ENCODE data around the gene ZMIZ1. TPM values are rescaled to one million over a fixed set of nuclear protein-coding genes. Genes with fewer than 3 reads are reported as not detected.
"Not testable (repeated sequence)": the region's sequence is repeated elsewhere in the genome, so short reads cannot be mapped to it uniquely, and the experiment has no call there.

Gene ZMIZ1
- total and polyA plus RNA-seq, 4 donors, result 3.9 to 19.1 (median 9.8) TPM

DNA sequence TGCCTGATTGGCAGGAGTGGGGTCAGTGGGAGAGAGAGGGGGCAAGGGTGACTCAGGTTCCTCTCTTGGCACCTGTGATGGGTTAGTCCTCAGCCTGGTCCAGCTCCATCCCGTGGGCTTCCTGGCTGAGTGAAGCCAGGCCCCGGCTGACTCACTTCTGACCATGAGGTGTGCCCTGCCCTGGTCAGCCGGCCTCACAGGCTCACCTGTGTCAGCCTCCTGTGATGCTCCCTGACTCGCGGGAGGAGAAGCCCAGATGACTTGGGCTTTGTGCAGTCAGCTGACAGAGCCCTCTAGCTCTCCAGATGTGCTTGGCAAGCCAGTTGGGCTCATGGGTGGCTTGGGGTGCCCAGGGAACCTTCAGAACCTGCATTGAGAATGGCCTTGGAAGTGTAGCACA, 262.5 kb downstream of the ZMIZ1 start:
- no peak overlapping the region for H3K27ac ChIP-seq (ENCODE audit: low read depth in 1 of 2, low read length in 2 of 2)
- no peaks in the 10 kb centered on the region for H3K9me3 ChIP-seq (ENCODE audit: control insufficient read depth in 4 of 4, low read length in 3 of 4)
- no peaks in the 10 kb centered on the region for H3K36me3 ChIP-seq (ENCODE audit: control insufficient read depth in 4 of 4, insufficient read depth in 3 of 4, low read depth in 1 of 4, low read length in 3 of 4)
- H3K9ac ChIP-seq (ENCODE audit: low read depth in 1 of 2, low read length in 2 of 2), result no peak overlapping the region
- H3K27me3 ChIP-seq (ENCODE audit: control insufficient read depth in 4 of 4, insufficient read depth in 4 of 4, low read length in 3 of 4), result no peaks in the 10 kb centered on the region
- TF ChIP-seq RAD21 (IDR thresholded peaks at IDR 0.05), result no peak
- TF ChIP-seq, protein P1, sequence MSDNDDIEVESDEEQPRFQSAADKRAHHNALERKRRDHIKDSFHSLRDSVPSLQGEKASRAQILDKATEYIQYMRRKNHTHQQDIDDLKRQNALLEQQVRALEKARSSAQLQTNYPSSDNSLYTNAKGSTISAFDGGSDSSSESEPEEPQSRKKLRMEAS (IDR thresholded peaks at IDR 0.05), result no peak
- TF ChIP-seq, protein P2, sequence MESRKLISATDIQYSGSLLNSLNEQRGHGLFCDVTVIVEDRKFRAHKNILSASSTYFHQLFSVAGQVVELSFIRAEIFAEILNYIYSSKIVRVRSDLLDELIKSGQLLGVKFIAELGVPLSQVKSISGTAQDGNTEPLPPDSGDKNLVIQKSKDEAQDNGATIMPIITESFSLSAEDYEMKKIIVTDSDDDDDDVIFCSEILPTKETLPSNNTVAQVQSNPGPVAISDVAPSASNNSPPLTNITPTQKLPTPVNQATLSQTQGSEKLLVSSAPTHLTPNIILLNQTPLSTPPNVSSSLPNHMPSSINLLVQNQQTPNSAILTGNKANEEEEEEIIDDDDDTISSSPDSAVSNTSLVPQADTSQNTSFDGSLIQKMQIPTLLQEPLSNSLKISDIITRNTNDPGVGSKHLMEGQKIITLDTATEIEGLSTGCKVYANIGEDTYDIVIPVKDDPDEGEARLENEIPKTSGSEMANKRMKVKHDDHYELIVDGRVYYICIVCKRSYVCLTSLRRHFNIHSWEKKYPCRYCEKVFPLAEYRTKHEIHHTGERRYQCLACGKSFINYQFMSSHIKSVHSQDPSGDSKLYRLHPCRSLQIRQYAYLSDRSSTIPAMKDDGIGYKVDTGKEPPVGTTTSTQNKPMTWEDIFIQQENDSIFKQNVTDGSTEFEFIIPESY (IDR thresholded peaks at IDR 0.05), result no peak
- no peak for DNase-seq (ENCODE audit: low spot score)
- H3K4me1 ChIP-seq (ENCODE audit: control insufficient read depth in 4 of 4, insufficient read depth in 4 of 4, low read length in 3 of 4), result peaks cover 9 to 20% (median 16%) of the 10 kb centered on the region in 4 donors
- WGBS, result 98% methylated on average over 5 of the region's 5 CpGs
- H3K4me3 ChIP-seq (ENCODE audit: low read depth in 1 of 3, low read length in 3 of 3), result no peak overlapping the region

DNA sequence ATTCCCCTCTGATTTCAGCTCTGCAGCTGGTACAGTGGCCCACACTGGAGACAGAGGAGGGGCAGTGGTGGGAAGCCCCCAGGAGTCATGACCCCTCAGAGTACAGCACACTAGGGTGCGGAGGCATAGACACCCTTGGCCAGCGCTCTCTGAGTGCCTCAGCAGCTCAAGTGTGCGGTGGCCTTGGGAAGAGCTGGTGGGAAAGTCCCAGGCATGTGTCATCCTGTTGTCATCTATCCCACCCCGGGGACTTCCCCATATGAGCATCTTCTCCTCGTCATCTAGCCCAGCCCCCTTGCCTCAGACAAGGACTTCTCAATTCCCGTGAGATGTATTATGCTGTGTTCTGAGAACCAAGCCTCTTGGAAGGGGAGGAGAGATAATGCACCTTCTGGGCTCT, 262.9 kb downstream of the ZMIZ1 start:
- TF ChIP-seq FOXA1 (IDR thresholded peaks at IDR 0.05) (no peak), HNF4G (IDR thresholded peaks at IDR 0.05) (no peak), HNF4A (conservative IDR thresholded peaks at IDR 0.05) (no peak)
- TF ChIP-seq, protein P3, sequence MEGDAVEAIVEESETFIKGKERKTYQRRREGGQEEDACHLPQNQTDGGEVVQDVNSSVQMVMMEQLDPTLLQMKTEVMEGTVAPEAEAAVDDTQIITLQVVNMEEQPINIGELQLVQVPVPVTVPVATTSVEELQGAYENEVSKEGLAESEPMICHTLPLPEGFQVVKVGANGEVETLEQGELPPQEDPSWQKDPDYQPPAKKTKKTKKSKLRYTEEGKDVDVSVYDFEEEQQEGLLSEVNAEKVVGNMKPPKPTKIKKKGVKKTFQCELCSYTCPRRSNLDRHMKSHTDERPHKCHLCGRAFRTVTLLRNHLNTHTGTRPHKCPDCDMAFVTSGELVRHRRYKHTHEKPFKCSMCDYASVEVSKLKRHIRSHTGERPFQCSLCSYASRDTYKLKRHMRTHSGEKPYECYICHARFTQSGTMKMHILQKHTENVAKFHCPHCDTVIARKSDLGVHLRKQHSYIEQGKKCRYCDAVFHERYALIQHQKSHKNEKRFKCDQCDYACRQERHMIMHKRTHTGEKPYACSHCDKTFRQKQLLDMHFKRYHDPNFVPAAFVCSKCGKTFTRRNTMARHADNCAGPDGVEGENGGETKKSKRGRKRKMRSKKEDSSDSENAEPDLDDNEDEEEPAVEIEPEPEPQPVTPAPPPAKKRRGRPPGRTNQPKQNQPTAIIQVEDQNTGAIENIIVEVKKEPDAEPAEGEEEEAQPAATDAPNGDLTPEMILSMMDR (IDR thresholded peaks at IDR 0.05; ENCODE audit: low read depth, low read length, missing input control), result no peak
- TF ChIP-seq, protein P4, sequence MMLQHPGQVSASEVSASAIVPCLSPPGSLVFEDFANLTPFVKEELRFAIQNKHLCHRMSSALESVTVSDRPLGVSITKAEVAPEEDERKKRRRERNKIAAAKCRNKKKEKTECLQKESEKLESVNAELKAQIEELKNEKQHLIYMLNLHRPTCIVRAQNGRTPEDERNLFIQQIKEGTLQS (IDR thresholded peaks at IDR 0.05), result no peak
- TF ChIP-seq, protein P2 (IDR thresholded peaks at IDR 0.05), result no peak
- no peaks in the 10 kb centered on the region for H3K9me3 ChIP-seq (ENCODE audit: control insufficient read depth in 4 of 4, low read length in 3 of 4)
- no peaks in the 10 kb centered on the region for H3K36me3 ChIP-seq (ENCODE audit: control insufficient read depth in 4 of 4, insufficient read depth in 3 of 4, low read depth in 1 of 4, low read length in 3 of 4)
- H3K27me3 ChIP-seq (ENCODE audit: control insufficient read depth in 4 of 4, insufficient read depth in 4 of 4, low read length in 3 of 4), result no peaks in the 10 kb centered on the region
- H3K4me3 ChIP-seq (ENCODE audit: low read depth in 1 of 3, low read length in 3 of 3), result no peak overlapping the region
- no peak overlapping the region for H3K27ac ChIP-seq (ENCODE audit: low read depth in 1 of 2, low read length in 2 of 2)
- 75% methylated on average over 6 of the region's 6 CpGs for WGBS
- DNase-seq (ENCODE audit: low spot score), result no peak
- peaks cover 9 to 25% (median 21%) of the 10 kb centered on the region in 4 donors for H3K4me1 ChIP-seq (ENCODE audit: control insufficient read depth in 4 of 4, insufficient read depth in 4 of 4, low read length in 3 of 4)
- H3K9ac ChIP-seq (ENCODE audit: low read depth in 1 of 2, low read length in 2 of 2), result no peak overlapping the region

DNA sequence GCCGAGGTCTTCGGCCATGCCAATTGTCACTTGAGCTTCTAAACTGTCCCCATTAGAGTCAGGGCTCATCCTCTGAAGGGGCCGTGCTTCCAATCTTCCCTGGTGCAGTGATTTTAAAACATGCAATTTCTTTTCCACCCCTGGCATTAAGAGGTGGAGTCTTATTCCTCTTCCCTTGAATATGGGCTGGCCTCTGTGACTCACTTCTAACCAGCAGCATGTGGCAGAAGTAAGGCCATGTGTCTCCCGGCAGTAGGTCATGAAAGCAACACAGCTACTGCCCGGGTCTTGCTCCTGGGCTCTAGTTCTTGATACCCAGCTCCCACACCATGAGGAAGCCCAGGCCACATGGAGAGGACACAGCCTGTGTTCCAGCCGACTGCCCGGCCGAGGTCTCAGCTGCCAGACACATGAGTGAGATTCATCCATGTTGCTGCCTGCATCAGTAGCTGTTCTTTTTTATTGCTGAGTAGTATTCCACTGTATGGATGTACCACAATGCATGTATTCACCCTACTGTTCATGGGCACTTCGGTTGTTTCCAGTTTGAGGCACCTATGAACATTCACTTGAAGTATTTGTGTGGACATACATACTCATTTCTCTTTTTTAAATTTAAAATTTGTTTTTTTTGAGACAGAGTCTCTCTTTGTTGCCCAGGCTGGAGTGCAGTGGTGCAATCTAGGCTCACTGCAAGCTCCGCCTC, 264.0 kb downstream of the ZMIZ1 start:
- H3K4me1 ChIP-seq (ENCODE audit: control insufficient read depth in 4 of 4, insufficient read depth in 4 of 4, low read length in 3 of 4), result peaks cover 9 to 28% (median 21%) of the 10 kb centered on the region in 4 donors
- H3K27ac ChIP-seq (ENCODE audit: low read depth in 1 of 2, low read length in 2 of 2); H3K9ac ChIP-seq (ENCODE audit: low read depth in 1 of 2, low read length in 2 of 2); DNase-seq (ENCODE audit: low spot score); H3K27me3 ChIP-seq (ENCODE audit: control insufficient read depth in 4 of 4, insufficient read depth in 4 of 4, low read length in 3 of 4); H3K36me3 ChIP-seq (ENCODE audit: control insufficient read depth in 4 of 4, insufficient read depth in 3 of 4, low read depth in 1 of 4, low read length in 3 of 4); H3K9me3 ChIP-seq (ENCODE audit: control insufficient read depth in 4 of 4, low read length in 3 of 4); H3K4me3 ChIP-seq (ENCODE audit: low read depth in 1 of 3, low read length in 3 of 3): not testable (repeated sequence)
- 98% methylated on average over 2 of the region's 10 CpGs for WGBS
